Osteocyte (in vitro differentiated cells): Measurements from ENCODE around the gene CYYR1. TPM values are rescaled to one million over a fixed set of nuclear protein-coding genes. Genes with fewer than 3 reads are reported as not detected.

ENCODE experiments used
- DNase-seq: peaks from one replicate; pipeline ENCODE4 v3.0.0; 2021; ENCODE audit warnings: mixed read lengths; ENCODE audit not compliant: unreplicated experiment; ENCODE audit errors: extremely low spot score
- H3K27ac Mint-ChIP-seq: one replicate; pipeline ENCODE4 v1.8.0; 2021; ENCODE audit warnings: mild to moderate bottlenecking, mixed read lengths; ENCODE audit not compliant: unreplicated experiment
- H3K27me3 Mint-ChIP-seq: one replicate; pipeline ENCODE4 v1.8.0; 2021; ENCODE audit warnings: mixed read lengths; ENCODE audit not compliant: unreplicated experiment
- H3K36me3 Mint-ChIP-seq: one replicate; pipeline ENCODE4 v1.8.0; 2021; ENCODE audit warnings: mixed read lengths; ENCODE audit not compliant: unreplicated experiment
- H3K4me1 Mint-ChIP-seq: one replicate; pipeline ENCODE4 v1.8.0; 2021; ENCODE audit warnings: mixed read lengths; ENCODE audit not compliant: unreplicated experiment
- H3K4me3 Mint-ChIP-seq: one replicate; pipeline ENCODE4 v1.8.0; 2021; ENCODE audit warnings: mild to moderate bottlenecking, moderate library complexity, mixed read lengths; ENCODE audit not compliant: unreplicated experiment
- H3K9me3 Mint-ChIP-seq: one replicate; pipeline ENCODE4 v1.8.0; 2021; ENCODE audit warnings: mixed read lengths; ENCODE audit not compliant: unreplicated experiment
- total RNA-seq: library from RNA; stranded (reverse); gene quantifications from 2 replicates; pipeline ENCODE4 v1.2.1, GENCODE V29; 2021
- TF ChIP-seq, protein P1 (sequence below): fragments of 200-600 bp; sonication (generic); IDR thresholded peaks from 2 replicates; pipeline ENCODE4 v1.5.0; 2021; ENCODE audit warnings: antibody characterized with exemption, mild to moderate bottlenecking, moderate library complexity

Gene CYYR1
- total RNA-seq, 1 donor from 2014 or later: 4.7 TPM

DNA sequence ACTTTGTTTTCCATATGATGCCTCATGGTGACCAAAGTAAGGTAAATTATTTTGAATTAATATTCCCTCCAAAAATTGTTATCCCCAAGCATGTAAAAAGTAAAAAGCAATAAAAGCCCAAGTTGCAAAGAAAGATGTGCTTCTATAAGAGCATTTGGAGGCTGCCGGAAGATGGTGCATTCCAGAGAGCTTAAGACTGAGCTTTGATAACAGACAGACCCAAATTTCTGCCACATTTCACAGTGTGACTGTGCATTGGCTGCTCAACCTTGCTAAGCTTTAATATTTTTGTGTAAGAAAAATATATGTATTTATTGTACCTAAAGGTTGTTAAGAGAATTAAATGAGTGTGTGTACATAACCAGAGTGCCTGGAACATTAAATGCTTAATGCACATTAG, 67.9 kb downstream of the CYYR1 start:
- Mint-ChIP-seq H3K4me1 (peaks cover 22% of the 10 kb centered on the region), H3K9me3 (no peaks in the 10 kb centered on the region), H3K36me3 (no peaks in the 10 kb centered on the region), H3K4me3 (no peak overlapping the region), H3K27ac (no peak overlapping the region), H3K27me3 (no peaks in the 10 kb centered on the region)
- no peak for DNase-seq
- TF ChIP-seq, protein P1, sequence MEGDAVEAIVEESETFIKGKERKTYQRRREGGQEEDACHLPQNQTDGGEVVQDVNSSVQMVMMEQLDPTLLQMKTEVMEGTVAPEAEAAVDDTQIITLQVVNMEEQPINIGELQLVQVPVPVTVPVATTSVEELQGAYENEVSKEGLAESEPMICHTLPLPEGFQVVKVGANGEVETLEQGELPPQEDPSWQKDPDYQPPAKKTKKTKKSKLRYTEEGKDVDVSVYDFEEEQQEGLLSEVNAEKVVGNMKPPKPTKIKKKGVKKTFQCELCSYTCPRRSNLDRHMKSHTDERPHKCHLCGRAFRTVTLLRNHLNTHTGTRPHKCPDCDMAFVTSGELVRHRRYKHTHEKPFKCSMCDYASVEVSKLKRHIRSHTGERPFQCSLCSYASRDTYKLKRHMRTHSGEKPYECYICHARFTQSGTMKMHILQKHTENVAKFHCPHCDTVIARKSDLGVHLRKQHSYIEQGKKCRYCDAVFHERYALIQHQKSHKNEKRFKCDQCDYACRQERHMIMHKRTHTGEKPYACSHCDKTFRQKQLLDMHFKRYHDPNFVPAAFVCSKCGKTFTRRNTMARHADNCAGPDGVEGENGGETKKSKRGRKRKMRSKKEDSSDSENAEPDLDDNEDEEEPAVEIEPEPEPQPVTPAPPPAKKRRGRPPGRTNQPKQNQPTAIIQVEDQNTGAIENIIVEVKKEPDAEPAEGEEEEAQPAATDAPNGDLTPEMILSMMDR: no peak

DNA sequence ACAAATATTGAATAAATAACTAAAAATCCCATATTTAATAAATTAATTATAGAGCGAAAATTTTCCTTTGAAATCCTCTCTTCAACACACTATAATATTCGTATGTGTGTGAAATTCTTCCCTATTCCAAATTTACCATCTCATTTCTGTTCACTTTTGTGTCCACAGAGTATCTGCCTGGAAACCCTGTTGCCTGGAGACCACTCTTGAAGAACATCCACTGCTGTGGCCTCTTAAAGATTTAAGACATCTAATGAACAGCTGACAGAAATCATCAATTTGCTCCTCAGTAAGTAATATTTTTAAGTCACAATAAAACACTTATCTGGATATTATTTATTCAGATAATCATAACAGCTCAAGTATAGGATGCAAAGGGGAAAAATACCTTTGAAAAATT, 69.7 kb downstream of the CYYR1 start:
- Mint-ChIP-seq H3K36me3 (no peaks in the 10 kb centered on the region), H3K9me3 (peaks cover 12% of the 10 kb centered on the region), H3K4me3 (no peak overlapping the region), H3K4me1 (peaks cover 26% of the 10 kb centered on the region), H3K27ac (no peak overlapping the region), H3K27me3 (no peaks in the 10 kb centered on the region)
- DNase-seq: no peak
- TF ChIP-seq, protein P1: no peak

DNA sequence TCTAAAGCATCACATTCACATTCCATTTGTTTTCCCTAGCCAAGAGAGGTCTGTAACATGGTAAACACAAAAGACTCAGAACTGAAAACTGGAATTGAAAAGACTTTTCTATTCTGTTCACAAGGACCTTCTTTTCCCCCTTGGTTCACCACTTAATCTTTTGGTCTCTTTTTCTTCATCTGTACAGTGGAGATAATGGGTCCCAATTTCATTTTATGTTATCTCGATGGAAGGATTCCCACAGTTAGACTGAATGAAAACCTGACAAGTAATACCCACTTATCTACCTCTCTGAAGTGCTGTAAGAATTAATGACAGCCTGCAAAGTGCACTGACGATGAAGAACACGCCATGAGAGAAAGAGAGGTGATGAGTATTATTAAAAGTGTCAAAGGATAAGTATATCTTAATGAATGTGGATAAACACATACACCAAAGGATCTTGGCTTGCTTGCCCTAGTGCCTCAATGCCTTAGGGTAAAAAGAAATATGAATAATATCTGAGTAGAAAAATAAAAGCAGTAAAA, 71.5 kb downstream of the CYYR1 start:
- TF ChIP-seq, protein P1: no peak
- no peak for DNase-seq
- Mint-ChIP-seq H3K27ac (no peak overlapping the region), H3K9me3 (peaks cover 15% of the 10 kb centered on the region), H3K36me3 (no peaks in the 10 kb centered on the region), H3K4me1 (peaks cover 17% of the 10 kb centered on the region), H3K27me3 (no peaks in the 10 kb centered on the region), H3K4me3 (no peak overlapping the region)

DNA sequence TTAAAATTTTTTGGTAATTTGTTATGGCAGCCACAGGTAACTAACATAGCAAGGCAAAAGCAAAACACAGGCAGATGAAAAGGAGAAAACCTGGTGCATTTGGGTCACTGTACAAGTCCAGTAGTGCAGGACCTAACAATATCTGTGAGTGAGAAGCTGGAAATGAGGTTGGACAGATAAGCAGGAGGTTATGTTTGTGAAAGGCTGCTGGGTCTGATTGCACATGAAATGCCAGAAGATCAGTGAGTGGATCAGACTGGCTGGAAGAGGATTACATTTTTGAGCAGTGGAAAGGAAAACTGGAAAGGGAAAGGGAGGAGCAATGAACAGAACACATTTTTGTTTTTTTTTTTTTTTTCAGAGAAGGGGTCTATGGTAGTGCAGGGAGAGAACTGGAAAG, 73.6 kb downstream of the CYYR1 start:
- H3K4me3 Mint-ChIP-seq: no peak overlapping the region
- no peak for DNase-seq
- H3K9me3 Mint-ChIP-seq: peaks cover 18% of the 10 kb centered on the region
- H3K27me3 Mint-ChIP-seq: no peaks in the 10 kb centered on the region
- H3K27ac Mint-ChIP-seq: no peak overlapping the region
- TF ChIP-seq, protein P1: no peak
- peaks cover 10% of the 10 kb centered on the region for H3K4me1 Mint-ChIP-seq
- H3K36me3 Mint-ChIP-seq: no peaks in the 10 kb centered on the region

DNA sequence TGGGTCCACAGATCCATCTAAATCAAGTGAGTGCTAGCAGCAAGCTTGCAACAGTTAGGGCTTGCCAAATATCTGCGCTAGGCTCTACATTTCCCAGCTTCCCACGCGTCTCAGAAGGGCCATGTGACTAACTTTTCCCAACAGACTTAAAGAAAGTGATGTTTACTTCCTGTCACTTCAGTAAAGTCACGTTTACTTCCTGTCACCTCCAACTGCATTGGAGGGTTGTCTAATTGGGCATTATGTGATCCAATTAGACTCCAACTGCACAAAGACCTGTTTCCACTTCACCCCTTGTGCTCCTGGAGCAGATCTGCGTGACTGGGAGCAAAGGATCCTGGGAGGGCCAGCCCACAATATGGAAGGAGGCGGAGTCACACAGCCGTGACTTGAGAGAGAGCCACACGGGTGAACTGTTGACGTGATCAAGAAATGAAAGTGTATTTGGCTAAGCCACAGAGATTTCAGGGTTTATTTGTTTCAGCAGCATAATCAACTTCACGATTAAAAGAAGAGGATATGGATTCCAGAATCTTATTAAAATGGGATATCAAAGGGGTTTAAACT, 77.7 kb downstream of the CYYR1 start:
- Mint-ChIP-seq H3K9me3 (peaks cover 18% of the 10 kb centered on the region), H3K4me1 (peaks cover 20% of the 10 kb centered on the region), H3K27me3 (no peaks in the 10 kb centered on the region), H3K4me3 (no peak overlapping the region), H3K36me3 (no peaks in the 10 kb centered on the region), H3K27ac (no peak overlapping the region)
- TF ChIP-seq, protein P1: no peak
- no peak for DNase-seq
